Type B pancreatic cell (in vitro differentiated cells): ENCODE measurements around the gene ACOXL. TPM values are rescaled to one million over a fixed set of nuclear protein-coding genes. Genes with fewer than 3 reads are reported as not detected.

Experiments
- DNase-seq: peaks from one replicate; pipeline ENCODE4 v3.0.0; 2021; ENCODE audit warnings: mixed read lengths; ENCODE audit not compliant: unreplicated experiment; ENCODE audit errors: extremely low spot score
- H3K27ac Mint-ChIP-seq: 2 replicates; pipeline ENCODE4 v1.8.0; 2021; ENCODE audit warnings: mild to moderate bottlenecking, mixed read lengths
- H3K27me3 Mint-ChIP-seq: 2 replicates; pipeline ENCODE4 v1.8.0; 2021; ENCODE audit warnings: mixed read lengths
- H3K36me3 Mint-ChIP-seq: 2 replicates; pipeline ENCODE4 v1.8.0; 2021; ENCODE audit warnings: mixed read lengths
- H3K4me1 Mint-ChIP-seq: one replicate; pipeline ENCODE4 v1.8.0; 2021; ENCODE audit warnings: mixed read lengths; ENCODE audit not compliant: unreplicated experiment
- H3K4me3 Mint-ChIP-seq: 2 replicates; pipeline ENCODE4 v1.8.0; 2021; ENCODE audit warnings: mild to moderate bottlenecking, mixed read lengths
- H3K9me3 Mint-ChIP-seq: 2 replicates; pipeline ENCODE4 v1.8.0; 2021; ENCODE audit warnings: mixed read lengths
- total RNA-seq: library from RNA; stranded (reverse); gene quantifications from 2 replicates; pipeline ENCODE4 v1.2.1, GENCODE V29; 2021; ENCODE audit warnings: low replicate concordance
- TF ChIP-seq, protein P1 (sequence below): fragments of 200-600 bp; sonication (generic); conservative IDR thresholded peaks from 2 replicates; pipeline ENCODE4 v1.5.0; 2021; ENCODE audit warnings: antibody characterized with exemption, mild to moderate bottlenecking

The ACOXL gene
- total RNA-seq, 1 donor from 2014 or later = 1.4 TPM

GRCh38 chr2:110827511-110827910 is 95.1 kb downstream of the ACOXL start:
- H3K4me3 Mint-ChIP-seq = no peak overlapping the region
- no peaks in the 10 kb centered on the region for H3K9me3 Mint-ChIP-seq
- TF ChIP-seq, protein P1, sequence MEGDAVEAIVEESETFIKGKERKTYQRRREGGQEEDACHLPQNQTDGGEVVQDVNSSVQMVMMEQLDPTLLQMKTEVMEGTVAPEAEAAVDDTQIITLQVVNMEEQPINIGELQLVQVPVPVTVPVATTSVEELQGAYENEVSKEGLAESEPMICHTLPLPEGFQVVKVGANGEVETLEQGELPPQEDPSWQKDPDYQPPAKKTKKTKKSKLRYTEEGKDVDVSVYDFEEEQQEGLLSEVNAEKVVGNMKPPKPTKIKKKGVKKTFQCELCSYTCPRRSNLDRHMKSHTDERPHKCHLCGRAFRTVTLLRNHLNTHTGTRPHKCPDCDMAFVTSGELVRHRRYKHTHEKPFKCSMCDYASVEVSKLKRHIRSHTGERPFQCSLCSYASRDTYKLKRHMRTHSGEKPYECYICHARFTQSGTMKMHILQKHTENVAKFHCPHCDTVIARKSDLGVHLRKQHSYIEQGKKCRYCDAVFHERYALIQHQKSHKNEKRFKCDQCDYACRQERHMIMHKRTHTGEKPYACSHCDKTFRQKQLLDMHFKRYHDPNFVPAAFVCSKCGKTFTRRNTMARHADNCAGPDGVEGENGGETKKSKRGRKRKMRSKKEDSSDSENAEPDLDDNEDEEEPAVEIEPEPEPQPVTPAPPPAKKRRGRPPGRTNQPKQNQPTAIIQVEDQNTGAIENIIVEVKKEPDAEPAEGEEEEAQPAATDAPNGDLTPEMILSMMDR = no peak
- no peak overlapping the region for H3K27ac Mint-ChIP-seq
- peaks cover 5% of the 10 kb centered on the region for H3K36me3 Mint-ChIP-seq
- H3K27me3 Mint-ChIP-seq = peaks cover 5% of the 10 kb centered on the region
- H3K4me1 Mint-ChIP-seq = no peaks in the 10 kb centered on the region
- DNase-seq = no peak

GRCh38 chr2:110828330-110828729 is 96.0 kb downstream of the ACOXL start:
- Mint-ChIP-seq H3K36me3 (peaks cover 5% of the 10 kb centered on the region), H3K27ac (no peak overlapping the region), H3K4me1 (no peaks in the 10 kb centered on the region), H3K27me3 (peaks cover 5% of the 10 kb centered on the region), H3K9me3 (no peaks in the 10 kb centered on the region), H3K4me3 (no peak overlapping the region)
- TF ChIP-seq, protein P1 = no peak
- no peak for DNase-seq

DNA sequence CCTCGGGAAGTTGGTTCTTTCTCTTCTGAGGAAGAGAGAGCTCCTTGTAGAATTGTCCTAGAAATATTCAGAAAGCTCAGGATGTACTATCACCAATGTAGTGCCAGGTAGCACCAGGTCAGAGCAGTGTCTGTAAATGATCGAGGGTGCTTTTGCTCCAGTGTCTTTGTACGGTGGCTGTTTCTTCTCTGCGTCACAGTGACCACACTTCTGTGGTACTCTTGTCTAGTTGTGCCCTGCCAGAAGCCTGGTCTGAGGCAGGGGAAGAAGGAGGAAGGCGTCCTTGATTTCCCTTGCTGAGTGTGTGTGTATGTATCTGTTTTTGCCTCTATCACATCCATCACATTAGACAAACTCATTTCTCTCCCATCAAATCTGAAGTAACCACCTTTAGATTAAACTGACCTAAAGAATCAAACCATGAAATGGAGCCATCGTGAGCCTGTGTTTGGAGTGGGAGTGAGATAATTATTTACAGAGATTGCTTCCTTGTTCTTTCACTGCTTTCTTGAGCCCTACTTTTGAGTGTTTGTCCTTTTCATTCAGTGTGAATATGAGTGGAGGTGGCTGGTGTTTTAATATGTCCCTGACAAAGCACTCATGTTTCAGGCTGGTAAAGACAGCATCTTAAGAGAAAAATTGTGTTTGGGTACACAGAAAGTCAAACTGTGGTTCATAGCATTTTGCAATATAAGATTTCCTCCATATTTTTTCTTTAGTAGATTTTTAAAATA is 97.2 kb downstream of the ACOXL start:
- DNase-seq = no peak
- no peak overlapping the region for H3K4me3 Mint-ChIP-seq
- H3K36me3 Mint-ChIP-seq = no peaks in the 10 kb centered on the region
- TF ChIP-seq, protein P1 = no peak
- H3K9me3 Mint-ChIP-seq = no peaks in the 10 kb centered on the region
- no peaks in the 10 kb centered on the region for H3K4me1 Mint-ChIP-seq
- H3K27me3 Mint-ChIP-seq = peaks cover 5% of the 10 kb centered on the region
- no peak overlapping the region for H3K27ac Mint-ChIP-seq

- Mint-ChIP-seq H3K27ac (no peak overlapping the region), H3K36me3 (no peaks in the 10 kb centered on the region), H3K27me3 (no peaks in the 10 kb centered on the region), H3K9me3 (no peaks in the 10 kb centered on the region), H3K4me1 (no peaks in the 10 kb centered on the region), H3K4me3 (no peak overlapping the region)
- no peak for DNase-seq
- TF ChIP-seq, protein P1 = no peak
Observed at GRCh38 chr2:110832740-110833139, 100.4 kb downstream of the ACOXL start.

- Mint-ChIP-seq H3K4me1 (peaks cover 13% of the 10 kb centered on the region), H3K27ac (no peak overlapping the region), H3K27me3 (no peaks in the 10 kb centered on the region)
Observed at GRCh38 chr2:110834134-110834827, 101.9 kb downstream of the ACOXL start.

More at GRCh38 chr2:110834134-110834827, 101.9 kb downstream of the ACOXL start:
- no peaks in the 10 kb centered on the region for H3K36me3 Mint-ChIP-seq
- no peaks in the 10 kb centered on the region for H3K9me3 Mint-ChIP-seq
- H3K4me3 Mint-ChIP-seq = no peak overlapping the region
- TF ChIP-seq, protein P1 = no peak
- DNase-seq = no peak
